ENCODE measurements around the gene SMG6.

- TF ChIP-seq CTCF (IDR thresholded peaks at IDR 0.05; ENCODE audit: low read depth, low read length): no peak
- TF ChIP-seq EZH2phosphoT487 (IDR thresholded peaks at IDR 0.05; ENCODE audit: low read depth): no peak
Measured at GRCh38 chr17:2279707-2280106, 23.9 kb downstream of the SMG6 start.
